GM10266 (cell line): ENCODE data around the gene PANX2.

Experiments used
- DNase-seq: peaks from one replicate; pipeline ENCODE4 v3.0.0; 2012; ENCODE audit errors: extremely low spot score
- CTCF ChIP-seq: IDR thresholded peaks from 2 replicates; pipeline ENCODE4 v1.5.1; 2012; ENCODE audit warnings: mild to moderate bottlenecking, low read depth; ENCODE audit not compliant: control insufficient read depth, insufficient read depth; ENCODE audit errors: missing control alignments

PANX2 gene

GRCh38 chr22:50175921-50176849, 5.7 kb downstream of the PANX2 start:
- DNase-seq: no peak
- TF ChIP-seq CTCF: no peak

- DNase-seq: no peak
Observed at GRCh38 chr22:50176850-50177536, 6.5 kb downstream of the PANX2 start.

GRCh38 chr22:50177537-50178470, 7.3 kb downstream of the PANX2 start:
- DNase-seq: no peak
- TF ChIP-seq CTCF: no peak

More at GRCh38 chr22:50176850-50177536, 6.5 kb downstream of the PANX2 start:
- TF ChIP-seq CTCF: no peak

- TF ChIP-seq CTCF: no peak
- DNase-seq: no peak
Observed at GRCh38 chr22:50178471-50178864, 7.9 kb downstream of the PANX2 start.

- no peak for DNase-seq
- no peak for TF ChIP-seq CTCF
Observed at GRCh38 chr22:50178871-50179869, 8.6 kb downstream of the PANX2 start.
